ENCODE measurements around the gene ALKBH5.

ALKBH5 gene

GRCh38 chr17:18183334-18184142, at the start of gene ALKBH5:
TSS of gene ALKBH5 (plus strand) at chr17:18183828. CDS start at chr17:18184244, 416 bp downstream.
- peak; percentile 99 for DNase-seq

DNA sequence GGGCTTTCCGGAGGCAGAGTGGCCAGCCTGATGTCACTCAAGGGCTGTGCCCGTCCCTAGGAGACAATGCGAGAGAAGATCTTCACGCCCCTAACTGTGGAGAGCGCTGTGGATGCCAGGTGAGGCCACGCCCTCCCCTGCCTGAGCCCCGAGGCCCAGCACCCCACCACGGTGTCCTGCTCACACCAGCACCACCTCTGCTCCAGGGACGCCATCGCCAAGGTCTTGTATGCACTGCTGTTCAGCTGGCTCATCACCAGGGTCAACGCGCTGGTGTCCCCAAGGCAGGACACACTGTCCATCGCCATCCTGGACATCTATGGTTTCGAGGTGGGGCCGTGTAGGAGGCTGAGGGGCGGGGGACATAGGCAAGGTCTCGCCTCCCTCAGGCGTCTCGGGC, 47.3 kb upstream of the ALKBH5 start:
- DNase-seq, result no peak

GRCh38 chr17:18138065-18138749, 45.4 kb upstream of the ALKBH5 start:
- no peak for DNase-seq

DNA sequence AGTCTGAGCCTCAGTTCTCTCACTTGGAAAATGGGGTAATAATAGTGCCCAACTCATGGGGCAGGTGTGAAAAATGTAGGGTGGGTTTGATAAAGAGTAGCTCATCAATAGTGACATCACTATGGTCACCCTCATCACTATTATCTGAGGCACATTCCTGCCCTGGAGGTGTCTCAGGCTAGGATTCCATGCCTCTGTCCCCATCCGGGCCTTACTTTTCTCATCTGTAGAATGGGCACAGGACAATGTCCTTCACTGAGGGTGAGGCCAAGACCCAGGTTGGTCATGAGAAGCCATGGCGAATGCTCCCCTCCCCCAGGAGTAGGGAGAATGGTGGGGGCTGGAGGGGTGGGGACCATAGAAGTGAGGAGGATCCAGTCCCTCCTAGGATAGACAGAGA, 44.5 kb upstream of the ALKBH5 start:
- DNase-seq, result no peak

DNA sequence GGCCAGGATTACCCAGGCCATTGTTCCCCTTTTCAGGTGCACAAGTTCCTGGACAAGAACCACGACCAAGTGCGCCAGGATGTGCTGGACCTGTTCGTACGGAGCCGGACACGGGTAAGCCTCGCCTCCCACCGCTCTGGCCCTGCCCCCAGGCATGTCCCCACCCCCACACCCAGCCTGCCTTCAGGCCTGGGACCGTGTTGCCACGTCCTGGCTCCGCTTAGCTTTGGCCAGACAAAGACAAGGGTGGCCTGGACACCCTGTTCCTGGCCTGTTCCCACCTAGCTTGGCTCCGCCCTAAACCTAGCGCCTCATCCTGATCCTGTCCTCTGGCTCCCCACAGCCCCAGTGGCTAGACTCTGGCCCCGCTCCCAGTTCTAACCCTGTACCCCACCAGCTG, 44.1 kb upstream of the ALKBH5 start:
- DNase-seq, result no peak

- no peak for DNase-seq
These were observed 43.7 kb upstream of the ALKBH5 start for GRCh38 chr17:18139949-18140348.

DNA sequence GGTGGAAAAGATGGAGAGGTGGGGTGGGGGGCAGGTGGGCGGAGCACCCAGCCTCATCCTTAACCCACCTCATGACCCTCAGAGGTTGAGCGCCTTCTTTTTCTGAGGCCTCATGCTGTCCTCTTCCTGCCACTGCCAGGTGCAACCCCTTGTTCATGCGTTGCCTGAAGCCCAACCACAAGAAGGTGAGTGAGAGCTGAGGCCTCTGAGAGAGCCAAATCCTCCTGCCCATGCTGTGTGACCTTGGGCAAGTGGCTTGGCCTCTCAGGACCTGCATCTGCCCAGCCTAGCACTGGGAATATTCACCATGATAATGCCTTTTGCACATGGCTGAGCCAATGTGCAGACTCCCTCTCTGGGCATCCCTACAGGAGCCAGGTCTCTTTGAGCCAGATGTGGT, 43.0 kb upstream of the ALKBH5 start:
- DNase-seq, result no peak

- peak; percentile 85 for DNase-seq
These were observed 42.3 kb upstream of the ALKBH5 start for GRCh38 chr17:18141210-18141803.

DNA sequence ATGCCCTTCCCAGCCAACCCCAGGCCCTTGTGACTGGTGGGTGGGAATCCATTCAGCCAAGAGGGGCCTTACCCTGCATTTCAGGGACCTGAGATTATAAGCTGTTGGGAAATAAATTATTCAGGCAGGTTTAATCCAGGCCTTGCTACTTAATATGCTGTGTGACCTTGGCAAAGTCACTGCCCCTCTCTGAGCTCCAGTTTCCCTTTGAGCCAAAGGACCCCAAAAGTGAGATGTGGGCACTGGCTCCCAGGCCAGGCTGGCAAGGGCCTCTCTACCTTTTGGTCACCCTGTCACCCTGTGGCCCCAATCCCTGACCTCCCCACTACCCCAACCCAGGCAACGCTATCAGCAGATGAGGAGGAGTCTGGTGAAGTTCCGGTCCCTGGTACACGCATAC, 41.2 kb upstream of the ALKBH5 start:
- no peak for DNase-seq

DNA sequence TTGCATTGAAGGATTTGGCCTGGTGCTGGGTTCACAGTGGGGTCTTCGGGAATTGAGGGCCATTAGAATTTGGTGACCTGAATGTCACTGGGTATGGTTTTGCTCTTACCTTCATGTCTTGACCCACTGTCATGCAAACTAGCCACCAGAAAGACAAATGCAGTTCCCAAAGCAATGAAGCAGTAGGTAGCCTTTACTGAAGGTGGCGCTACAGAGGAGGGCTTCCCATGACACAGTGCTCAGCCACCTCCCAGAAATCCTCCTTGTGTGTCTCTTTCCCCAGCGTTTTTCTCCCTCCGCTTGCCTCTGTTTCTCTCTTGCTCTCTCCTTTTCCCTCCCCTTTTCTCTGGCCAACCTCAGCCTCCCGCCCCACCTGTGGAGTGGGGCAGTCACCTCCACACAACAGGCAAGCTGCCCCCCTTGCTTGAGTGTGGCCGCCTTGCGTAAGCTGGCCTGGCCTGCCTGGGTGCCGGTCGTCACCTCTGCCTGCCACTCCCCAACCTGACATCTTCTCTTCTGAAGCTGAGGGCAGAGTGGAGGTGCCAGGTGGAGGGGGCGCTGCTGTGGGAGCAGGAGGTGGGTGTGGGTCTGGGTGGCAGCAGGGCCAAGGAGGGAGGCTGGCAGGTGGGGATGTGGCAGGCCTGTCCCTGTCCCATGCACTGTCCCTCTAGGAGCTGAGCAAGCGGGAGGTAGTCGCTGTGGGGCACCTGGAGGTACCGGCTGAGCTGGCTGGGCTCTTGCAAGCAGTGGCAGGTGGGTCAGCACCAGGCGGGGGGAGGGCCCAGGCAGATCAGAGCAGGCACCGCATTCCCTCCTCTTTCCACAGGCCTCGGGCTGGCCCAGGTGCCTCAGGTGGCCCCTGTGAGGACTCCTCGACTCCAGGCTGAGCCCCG, 40.3 kb upstream of the ALKBH5 start:
- DNase-seq, result peak; percentile 57

DNA sequence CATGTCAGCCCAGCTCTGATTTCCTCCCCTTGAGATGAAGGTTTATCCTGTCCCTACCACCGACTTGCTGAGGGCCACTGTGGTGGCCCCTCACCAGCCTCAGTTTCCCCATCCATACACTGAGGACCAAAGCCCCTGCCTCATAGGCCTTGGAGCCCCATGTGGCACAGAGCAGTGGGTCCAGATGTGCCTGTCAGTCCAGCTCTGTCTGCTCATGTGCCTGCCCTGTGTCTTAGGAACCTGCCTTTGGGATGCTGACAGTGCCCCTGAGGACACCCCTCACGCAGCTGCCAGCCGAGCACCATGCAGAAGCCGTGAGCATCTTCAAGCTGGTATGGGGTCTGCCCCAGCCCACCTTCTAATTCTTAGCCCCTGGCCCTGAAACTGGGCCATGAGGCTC, 39.4 kb upstream of the ALKBH5 start:
- DNase-seq, result no peak

- DNase-seq, result no peak
These were observed 38.8 kb upstream of the ALKBH5 start for GRCh38 chr17:18144855-18145254.

- no peak for DNase-seq
These were observed 37.8 kb upstream of the ALKBH5 start for GRCh38 chr17:18145811-18146210.

DNA sequence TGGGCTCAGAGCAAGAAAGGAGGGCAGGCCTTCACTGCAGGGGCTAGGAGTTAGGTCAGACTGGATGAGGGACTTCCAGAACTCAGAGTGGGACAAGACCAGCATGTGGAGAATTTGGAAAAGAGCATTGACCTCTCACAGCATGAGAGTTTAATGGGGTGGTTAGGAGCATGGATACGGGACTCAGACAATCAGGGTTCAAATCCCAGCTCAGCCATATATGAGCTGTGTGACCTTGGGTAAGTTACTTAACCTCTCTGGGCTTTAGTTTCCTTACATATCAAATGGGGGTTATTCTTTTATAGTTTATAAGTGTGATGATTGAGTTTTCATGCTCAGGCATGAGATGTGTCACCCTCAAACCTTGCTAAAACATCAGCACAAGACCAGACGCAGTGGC, 37.4 kb upstream of the ALKBH5 start:
- no peak for DNase-seq

DNA sequence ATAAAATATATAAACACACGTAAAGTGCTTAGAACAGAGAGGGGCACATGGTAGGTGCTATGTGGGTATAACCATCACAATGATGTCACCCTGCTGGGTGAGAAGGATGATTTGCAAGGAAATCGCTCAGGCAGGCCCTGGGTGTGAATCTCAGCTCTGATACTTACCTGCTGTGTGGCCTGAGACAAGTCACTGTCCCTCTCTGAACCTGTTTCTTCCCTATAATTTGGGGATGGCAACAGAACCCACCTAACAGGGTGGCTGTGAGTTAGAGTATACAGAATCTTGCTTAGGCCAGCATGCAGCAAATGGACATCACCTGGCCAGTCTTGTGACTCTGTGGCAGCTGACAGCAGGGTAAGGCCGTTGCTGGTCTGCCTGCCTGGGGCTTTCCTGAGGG, 36.6 kb upstream of the ALKBH5 start:
- DNase-seq, result no peak

DNA sequence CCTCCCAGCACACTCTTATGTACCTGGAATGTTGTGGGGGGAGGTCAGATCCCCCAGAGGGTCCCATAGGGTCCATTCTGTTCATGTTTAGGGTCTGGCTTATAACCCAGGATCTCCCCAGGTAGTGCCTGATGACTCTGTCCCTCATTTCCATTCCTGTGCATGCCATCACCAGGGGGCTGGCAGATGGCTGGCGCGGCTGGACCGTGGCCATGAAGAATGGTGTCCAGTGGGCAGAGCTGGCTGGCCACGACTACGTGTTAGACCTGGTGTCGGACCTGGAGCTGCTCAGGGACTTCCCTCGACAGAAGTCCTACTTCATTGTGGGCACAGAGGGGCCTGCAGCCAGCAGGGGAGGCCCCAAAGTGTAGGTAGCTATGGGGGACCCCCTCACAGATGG, 35.0 kb upstream of the ALKBH5 start:
- no peak for DNase-seq

GRCh38 chr17:18151290-18151689, 32.3 kb upstream of the ALKBH5 start:
- DNase-seq, result no peak

DNA sequence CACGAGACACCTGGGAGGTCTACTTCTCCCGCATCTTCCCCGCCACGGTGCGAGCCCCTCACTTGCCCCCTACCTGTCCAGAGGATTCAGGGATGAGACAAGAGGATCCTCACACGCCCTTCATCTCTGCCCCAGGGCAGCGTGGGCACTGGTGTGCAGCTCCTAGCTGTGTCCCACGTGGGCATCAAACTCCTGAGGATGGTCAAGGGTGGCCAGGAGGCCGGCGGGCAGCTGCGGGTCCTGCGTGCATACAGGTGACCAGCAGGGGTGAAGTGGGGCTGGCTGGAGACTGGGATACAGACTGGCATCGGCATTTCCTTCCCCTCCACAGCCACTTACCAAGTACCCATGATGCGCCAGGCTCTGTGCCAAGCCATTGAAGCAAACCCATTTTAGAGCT, 28.4 kb upstream of the ALKBH5 start:
- no peak for DNase-seq

- no peak for DNase-seq
These were observed 27.3 kb upstream of the ALKBH5 start for GRCh38 chr17:18156171-18156975.

- no peak for DNase-seq
These were observed 26.7 kb upstream of the ALKBH5 start for GRCh38 chr17:18156976-18157280.

DNA sequence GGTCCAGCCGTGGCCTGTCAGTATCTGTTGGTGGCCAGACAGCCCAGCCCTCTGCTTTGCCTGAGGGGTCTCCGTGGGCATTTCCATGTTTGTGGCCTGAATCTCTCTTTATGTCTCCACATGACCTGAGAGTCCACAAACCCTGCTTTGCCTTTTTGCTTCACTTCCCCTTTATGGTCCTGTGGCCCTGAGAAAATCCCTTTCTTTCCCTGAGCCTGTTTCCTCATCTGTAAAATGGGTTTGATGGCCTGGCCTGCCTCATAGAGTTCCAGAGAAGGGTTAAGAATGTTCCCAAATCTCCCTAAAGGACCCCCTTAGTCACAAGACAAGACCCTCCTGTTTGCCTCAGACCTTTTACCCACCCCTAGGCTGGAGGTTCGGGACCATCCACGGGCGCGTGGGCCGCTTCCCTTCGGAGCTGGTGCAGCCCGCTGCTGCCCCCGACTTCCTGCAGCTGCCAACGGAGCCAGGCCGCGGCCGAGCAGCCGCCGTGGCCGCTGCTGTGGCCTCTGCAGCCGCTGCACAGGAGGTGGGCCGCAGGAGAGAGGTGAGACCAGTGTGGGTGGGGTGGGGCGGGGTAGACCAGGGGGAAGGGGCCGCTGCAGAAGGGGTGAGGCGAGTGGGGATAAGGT, 26.2 kb upstream of the ALKBH5 start:
- no peak for DNase-seq

GRCh38 chr17:18158022-18158600, 25.5 kb upstream of the ALKBH5 start:
- DNase-seq, result no peak

All from NCI-H1694 treated with DMSO at 0.1 percent for 48 hours (cell line).